NCI-H510A treated with DMSO at 0.1 percent for 48 hours (cell line): ENCODE data around the gene SERPINB7.
A peak's percentile ranks its signal among the peaks of the same experiment; 100 is the strongest.

Experiments
- DNase-seq: peaks from one replicate; lab custom pipeline; 2025; lab: John Stamatoyannopoulos, UW

The SERPINB7 gene

DNA sequence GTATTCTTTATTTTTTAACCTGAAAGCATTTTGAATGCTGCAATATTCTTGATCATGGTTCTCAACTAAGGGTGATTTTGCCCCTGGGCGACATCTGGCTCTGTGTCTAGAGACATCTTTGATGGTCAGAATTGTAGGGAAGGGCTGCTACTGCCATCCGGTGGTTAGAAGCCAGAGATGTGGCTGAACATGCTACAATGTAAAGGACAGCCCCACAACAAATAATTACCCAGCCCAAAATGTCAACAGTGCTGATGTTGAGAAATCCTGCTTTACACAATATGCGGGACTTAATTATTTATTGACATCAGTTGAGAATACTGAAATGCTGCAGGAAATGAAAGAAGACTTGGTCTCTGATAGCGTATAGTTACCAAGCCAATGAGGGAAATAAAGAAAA lies 74.8 kb downstream of the SERPINB7 start:
- DNase-seq, result peak; percentile 59

DNA sequence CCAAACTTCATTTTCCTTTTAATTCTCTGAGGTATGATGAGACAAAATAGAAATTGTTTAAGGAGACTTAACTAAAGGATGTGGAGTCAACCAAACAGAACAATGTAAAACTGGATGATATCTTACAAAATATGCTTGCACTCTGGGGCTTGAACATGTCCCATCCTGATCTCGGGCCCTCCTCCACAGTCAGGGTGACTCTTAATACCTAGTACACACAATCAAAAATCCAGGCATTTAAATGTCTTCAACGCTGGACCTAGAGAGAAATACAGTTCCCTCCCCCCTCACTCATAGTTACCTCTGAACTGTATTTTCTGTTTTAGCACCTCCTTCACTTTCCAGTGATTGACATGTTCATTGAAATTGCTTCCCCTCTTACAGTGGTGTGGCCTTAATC lies 75.4 kb downstream of the SERPINB7 start:
- DNase-seq, result no peak
